WERI-Rb-1 (cell line): ENCODE data around the gene TMEM37.

ENCODE experiments used
- DNase-seq: peaks from one replicate; pipeline ENCODE4 v3.0.0-alpha.2; 2020
- H3K27ac ChIP-seq: fragments of 250-450 bp; sonication (Bioruptor Pico); 2 replicates; pipeline ENCODE4 v1.5.1; 2020; ENCODE audit warnings: mild to moderate bottlenecking, moderate library complexity
- H3K27me3 ChIP-seq: fragments of 250-450 bp; sonication (Bioruptor Pico); 2 replicates; pipeline ENCODE4 v1.5.1; 2021; ENCODE audit warnings: mild to moderate bottlenecking, low read depth, moderate library complexity; ENCODE audit not compliant: insufficient read depth, severe bottlenecking
- H3K36me3 ChIP-seq: fragments of 250-450 bp; sonication (Bioruptor Pico); 2 replicates; pipeline ENCODE4 v1.5.1; 2020; ENCODE audit warnings: mild to moderate bottlenecking, moderate library complexity
- H3K4me3 ChIP-seq: 2 replicates; pipeline ENCODE4 v1.5.1; 2011; ENCODE audit warnings: low read depth, mild to moderate bottlenecking, control low read depth, low read length
- H3K9me3 ChIP-seq: fragments of 250-450 bp; sonication (Bioruptor Pico); 2 replicates; pipeline ENCODE4 v1.5.1; 2021; ENCODE audit warnings: mild to moderate bottlenecking, moderate library complexity; ENCODE audit not compliant: severe bottlenecking
- CTCF ChIP-seq: IDR thresholded peaks from 2 replicates; pipeline ENCODE4 v1.5.1; 2011; ENCODE audit warnings: low read depth, mild to moderate bottlenecking, control low read depth, inconsistent platforms, low read length

Gene TMEM37

GRCh38 chr2:119461811-119462210 is 30.2 kb downstream of the TMEM37 start:
- DNase-seq = no peak
- Histone ChIP-seq H3K27ac (no peak overlapping the region), H3K27me3 (no peaks in the 10 kb centered on the region)

GRCh38 chr2:119462574-119462973 is 30.9 kb downstream of the TMEM37 start:
- TF ChIP-seq CTCF = no peak
- DNase-seq = no peak
- Histone ChIP-seq H3K4me3 (no peak overlapping the region), H3K27ac (no peak overlapping the region), H3K27me3 (no peaks in the 10 kb centered on the region), H3K36me3 (no peaks in the 10 kb centered on the region), H3K9me3 (no peaks in the 10 kb centered on the region)

More at GRCh38 chr2:119461811-119462210, 30.2 kb downstream of the TMEM37 start:
- H3K4me3 ChIP-seq = no peak overlapping the region
- H3K36me3 ChIP-seq = no peaks in the 10 kb centered on the region
- H3K9me3 ChIP-seq = no peaks in the 10 kb centered on the region
- TF ChIP-seq CTCF = no peak

GRCh38 chr2:119463136-119463535 is 31.5 kb downstream of the TMEM37 start:
- no peak overlapping the region for H3K4me3 ChIP-seq
- H3K27me3 ChIP-seq = no peaks in the 10 kb centered on the region
- H3K27ac ChIP-seq = no peak overlapping the region
- no peaks in the 10 kb centered on the region for H3K36me3 ChIP-seq
- no peaks in the 10 kb centered on the region for H3K9me3 ChIP-seq
- no peak for DNase-seq
- TF ChIP-seq CTCF = no peak

GRCh38 chr2:119463990-119464389 is 32.3 kb downstream of the TMEM37 start:
- no peak for DNase-seq
- no peaks in the 10 kb centered on the region for H3K9me3 ChIP-seq
- no peaks in the 10 kb centered on the region for H3K27me3 ChIP-seq
- TF ChIP-seq CTCF = peak; percentile 30
- H3K36me3 ChIP-seq = no peaks in the 10 kb centered on the region
- no peak overlapping the region for H3K4me3 ChIP-seq
- H3K27ac ChIP-seq = no peak overlapping the region

- TF ChIP-seq CTCF = no peak
- no peaks in the 10 kb centered on the region for H3K36me3 ChIP-seq
- no peaks in the 10 kb centered on the region for H3K9me3 ChIP-seq
- no peak overlapping the region for H3K27ac ChIP-seq
- no peak overlapping the region for H3K4me3 ChIP-seq
- no peaks in the 10 kb centered on the region for H3K27me3 ChIP-seq
- no peak for DNase-seq
Measured at GRCh38 chr2:119464981-119465380, 33.3 kb downstream of the TMEM37 start.

- TF ChIP-seq CTCF = no peak
- Histone ChIP-seq H3K9me3 (no peaks in the 10 kb centered on the region), H3K4me3 (no peak overlapping the region), H3K36me3 (no peaks in the 10 kb centered on the region), H3K27ac (no peak overlapping the region), H3K27me3 (no peaks in the 10 kb centered on the region)
- no peak for DNase-seq
Measured at GRCh38 chr2:119465687-119466086, 34.0 kb downstream of the TMEM37 start.
